Activated CD4-positive, alpha-beta T cell treated with anti-CD3 and anti-CD28 coated beads, Interleukin-2, amount 10 ng/mL, durations not matched to agents 7 days and 5 days (primary cell): ENCODE measurements around the gene PIK3C2G. TPM values are rescaled to one million over a fixed set of nuclear protein-coding genes. Genes with fewer than 3 reads are reported as not detected.
A peak's percentile ranks its signal among the peaks of the same experiment; 100 is the strongest.

Experiments used
- CTCF ChIA-PET: fragments of 350-600 bp; sonication (Branson Sonifier 250); formaldehyde crosslinking; loops from one replicate; lab custom pipeline; 2021; ENCODE audit warnings: antibody characterized with exemption; lab: Charles Lee
- POLR2A ChIA-PET: fragments of 350-600 bp; sonication (Branson Sonifier 250); formaldehyde crosslinking; loops from one replicate; lab custom pipeline; 2021; ENCODE audit warnings: antibody characterized with exemption; lab: Charles Lee
- DNase-seq: peaks from one replicate; pipeline ENCODE4 v3.0.0-alpha.2; 2020
- H3K27ac Mint-ChIP-seq: one replicate; pipeline ENCODE4 v1.8.0; 2021; ENCODE audit warnings: mild to moderate bottlenecking, moderate library complexity, mixed read lengths
- H3K27me3 Mint-ChIP-seq: one replicate; pipeline ENCODE4 v1.8.0; 2021; ENCODE audit warnings: mixed read lengths
- H3K36me3 Mint-ChIP-seq: one replicate; pipeline ENCODE4 v1.8.0; 2021; ENCODE audit warnings: low read depth, mixed read lengths
- H3K4me1 Mint-ChIP-seq: one replicate; pipeline ENCODE4 v1.8.0; 2021; ENCODE audit warnings: mixed read lengths
- H3K4me3 Mint-ChIP-seq: one replicate; pipeline ENCODE4 v1.8.0; 2021; ENCODE audit warnings: mild to moderate bottlenecking, moderate library complexity, mixed read lengths
- H3K9me3 Mint-ChIP-seq: one replicate; pipeline ENCODE4 v1.8.0; 2021; ENCODE audit warnings: mixed read lengths
- total RNA-seq, 2 experiments: library from RNA; stranded (reverse); gene quantifications; one replicate each; pipeline ENCODE4 v1.2.3, GENCODE V29; 2021

Gene PIK3C2G
- total RNA-seq, 2 experiments from 2014 or later = not detected

GRCh38 chr12:18375131-18375530 lies 113.8 kb downstream of the PIK3C2G start:
- POLR2A ChIA-PET = no interaction called here
- CTCF ChIA-PET = no interaction called here
- no peak overlapping the region for H3K27ac Mint-ChIP-seq
- no peaks in the 10 kb centered on the region for H3K27me3 Mint-ChIP-seq
- DNase-seq = no peak
- no peak overlapping the region for H3K4me3 Mint-ChIP-seq
- peaks cover 5% of the 10 kb centered on the region for H3K9me3 Mint-ChIP-seq
- H3K36me3 Mint-ChIP-seq = no peaks in the 10 kb centered on the region
- no peaks in the 10 kb centered on the region for H3K4me1 Mint-ChIP-seq

GRCh38 chr12:18375583-18375982 lies 114.3 kb downstream of the PIK3C2G start:
- peaks cover 5% of the 10 kb centered on the region for H3K9me3 Mint-ChIP-seq
- H3K36me3 Mint-ChIP-seq = no peaks in the 10 kb centered on the region
- CTCF ChIA-PET = no interaction called here
- no peaks in the 10 kb centered on the region for H3K27me3 Mint-ChIP-seq
- H3K4me3 Mint-ChIP-seq = no peak overlapping the region
- no peaks in the 10 kb centered on the region for H3K4me1 Mint-ChIP-seq
- no peak for DNase-seq
- no peak overlapping the region for H3K27ac Mint-ChIP-seq
- POLR2A ChIA-PET = no interaction called here

GRCh38 chr12:18382236-18382885 lies 121.0 kb downstream of the PIK3C2G start:
- ChIA-PET CTCF (no interaction called here), POLR2A (no interaction called here)
- Mint-ChIP-seq H3K9me3 (peaks cover 12% of the 10 kb centered on the region), H3K27me3 (no peaks in the 10 kb centered on the region), H3K36me3 (no peaks in the 10 kb centered on the region), H3K4me1 (no peaks in the 10 kb centered on the region), H3K4me3 (no peak overlapping the region), H3K27ac (no peak overlapping the region)
- DNase-seq = no peak

GRCh38 chr12:18383203-18383602 lies 121.9 kb downstream of the PIK3C2G start:
- Mint-ChIP-seq H3K9me3 (peaks cover 17% of the 10 kb centered on the region), H3K4me1 (no peaks in the 10 kb centered on the region)
- CTCF ChIA-PET = no interaction called here

GRCh38 chr12:18387706-18388105 lies 126.4 kb downstream of the PIK3C2G start:
- Mint-ChIP-seq H3K27ac (no peak overlapping the region), H3K36me3 (no peaks in the 10 kb centered on the region), H3K9me3 (peaks cover 12% of the 10 kb centered on the region), H3K4me1 (no peaks in the 10 kb centered on the region), H3K27me3 (no peaks in the 10 kb centered on the region), H3K4me3 (no peak overlapping the region)
- POLR2A ChIA-PET = no interaction called here
- CTCF ChIA-PET = no interaction called here
- no peak for DNase-seq

More at GRCh38 chr12:18383203-18383602, 121.9 kb downstream of the PIK3C2G start:
- no peak overlapping the region for H3K4me3 Mint-ChIP-seq
- POLR2A ChIA-PET = no interaction called here
- H3K27ac Mint-ChIP-seq = no peak overlapping the region
- no peaks in the 10 kb centered on the region for H3K27me3 Mint-ChIP-seq
- DNase-seq = no peak
- H3K36me3 Mint-ChIP-seq = no peaks in the 10 kb centered on the region

GRCh38 chr12:18389820-18390219 lies 128.5 kb downstream of the PIK3C2G start:
- Mint-ChIP-seq H3K9me3 (peaks cover 9% of the 10 kb centered on the region), H3K27ac (no peak overlapping the region), H3K36me3 (no peaks in the 10 kb centered on the region), H3K27me3 (no peaks in the 10 kb centered on the region), H3K4me1 (no peaks in the 10 kb centered on the region), H3K4me3 (no peak overlapping the region)
- ChIA-PET POLR2A (no interaction called here), CTCF (interaction anchor here (0.6 kb wide), 1 partner anchor 48 kb away, joined by 3 read pairs; no protein-coding TSS in a partner anchor)
- DNase-seq = no peak

GRCh38 chr12:18391151-18391550 lies 129.8 kb downstream of the PIK3C2G start:
- ChIA-PET CTCF (no interaction called here), POLR2A (no interaction called here)
- no peaks in the 10 kb centered on the region for H3K4me1 Mint-ChIP-seq
- peaks cover 8% of the 10 kb centered on the region for H3K9me3 Mint-ChIP-seq
- H3K36me3 Mint-ChIP-seq = no peaks in the 10 kb centered on the region
- DNase-seq = no peak
- H3K4me3 Mint-ChIP-seq = no peak overlapping the region
- no peaks in the 10 kb centered on the region for H3K27me3 Mint-ChIP-seq
- H3K27ac Mint-ChIP-seq = no peak overlapping the region

- no peak for DNase-seq
- Mint-ChIP-seq H3K27ac (no peak overlapping the region), H3K4me1 (no peaks in the 10 kb centered on the region), H3K27me3 (no peaks in the 10 kb centered on the region), H3K4me3 (no peak overlapping the region), H3K36me3 (no peaks in the 10 kb centered on the region), H3K9me3 (no peaks in the 10 kb centered on the region)
- ChIA-PET POLR2A (no interaction called here), CTCF (no interaction called here)
These were observed 133.4 kb downstream of the PIK3C2G start for GRCh38 chr12:18394742-18395141.

GRCh38 chr12:18400186-18400585 lies 138.9 kb downstream of the PIK3C2G start:
- no peak overlapping the region for H3K4me3 Mint-ChIP-seq

GRCh38 chr12:18402872-18403611 lies 141.7 kb downstream of the PIK3C2G start:
- no peak for DNase-seq
- Mint-ChIP-seq H3K4me3 (no peak overlapping the region), H3K9me3 (peaks cover 3% of the 10 kb centered on the region), H3K27ac (no peak overlapping the region), H3K36me3 (no peaks in the 10 kb centered on the region), H3K27me3 (no peaks in the 10 kb centered on the region), H3K4me1 (no peaks in the 10 kb centered on the region)
- POLR2A ChIA-PET = no interaction called here
- CTCF ChIA-PET = no interaction called here

More at GRCh38 chr12:18400186-18400585, 138.9 kb downstream of the PIK3C2G start:
- no peaks in the 10 kb centered on the region for H3K4me1 Mint-ChIP-seq
- DNase-seq = no peak
- no peaks in the 10 kb centered on the region for H3K9me3 Mint-ChIP-seq
- no peak overlapping the region for H3K27ac Mint-ChIP-seq
- ChIA-PET CTCF (no interaction called here), POLR2A (no interaction called here)
- H3K36me3 Mint-ChIP-seq = no peaks in the 10 kb centered on the region
- no peaks in the 10 kb centered on the region for H3K27me3 Mint-ChIP-seq

- H3K27me3 Mint-ChIP-seq = no peaks in the 10 kb centered on the region
- no peak overlapping the region for H3K4me3 Mint-ChIP-seq
- no peak overlapping the region for H3K27ac Mint-ChIP-seq
- no peak for DNase-seq
- ChIA-PET POLR2A (no interaction called here), CTCF (no interaction called here)
- H3K9me3 Mint-ChIP-seq = peaks cover 5% of the 10 kb centered on the region
- no peaks in the 10 kb centered on the region for H3K36me3 Mint-ChIP-seq
- H3K4me1 Mint-ChIP-seq = no peaks in the 10 kb centered on the region
These were observed 150.1 kb downstream of the PIK3C2G start for GRCh38 chr12:18411453-18411852.

GRCh38 chr12:18414671-18415070 lies 153.4 kb downstream of the PIK3C2G start:
- POLR2A ChIA-PET = no interaction called here

GRCh38 chr12:18415227-18415626 lies 153.9 kb downstream of the PIK3C2G start:
- Mint-ChIP-seq H3K4me3 (no peak overlapping the region), H3K36me3 (no peaks in the 10 kb centered on the region), H3K27ac (peak overlapping the region; percentile 13), H3K4me1 (no peaks in the 10 kb centered on the region), H3K9me3 (peaks cover 2% of the 10 kb centered on the region), H3K27me3 (no peaks in the 10 kb centered on the region)
- ChIA-PET CTCF (no interaction called here), POLR2A (no interaction called here)
- no peak for DNase-seq

More at GRCh38 chr12:18414671-18415070, 153.4 kb downstream of the PIK3C2G start:
- H3K27ac Mint-ChIP-seq = no peak overlapping the region
- no peak overlapping the region for H3K4me3 Mint-ChIP-seq
- H3K9me3 Mint-ChIP-seq = peaks cover 2% of the 10 kb centered on the region
- no peaks in the 10 kb centered on the region for H3K36me3 Mint-ChIP-seq
- H3K4me1 Mint-ChIP-seq = no peaks in the 10 kb centered on the region
- no peak for DNase-seq
- H3K27me3 Mint-ChIP-seq = no peaks in the 10 kb centered on the region
- CTCF ChIA-PET = no interaction called here
